ENCODE measurements around the gene FKBP9.

FKBP9 gene

DNA sequence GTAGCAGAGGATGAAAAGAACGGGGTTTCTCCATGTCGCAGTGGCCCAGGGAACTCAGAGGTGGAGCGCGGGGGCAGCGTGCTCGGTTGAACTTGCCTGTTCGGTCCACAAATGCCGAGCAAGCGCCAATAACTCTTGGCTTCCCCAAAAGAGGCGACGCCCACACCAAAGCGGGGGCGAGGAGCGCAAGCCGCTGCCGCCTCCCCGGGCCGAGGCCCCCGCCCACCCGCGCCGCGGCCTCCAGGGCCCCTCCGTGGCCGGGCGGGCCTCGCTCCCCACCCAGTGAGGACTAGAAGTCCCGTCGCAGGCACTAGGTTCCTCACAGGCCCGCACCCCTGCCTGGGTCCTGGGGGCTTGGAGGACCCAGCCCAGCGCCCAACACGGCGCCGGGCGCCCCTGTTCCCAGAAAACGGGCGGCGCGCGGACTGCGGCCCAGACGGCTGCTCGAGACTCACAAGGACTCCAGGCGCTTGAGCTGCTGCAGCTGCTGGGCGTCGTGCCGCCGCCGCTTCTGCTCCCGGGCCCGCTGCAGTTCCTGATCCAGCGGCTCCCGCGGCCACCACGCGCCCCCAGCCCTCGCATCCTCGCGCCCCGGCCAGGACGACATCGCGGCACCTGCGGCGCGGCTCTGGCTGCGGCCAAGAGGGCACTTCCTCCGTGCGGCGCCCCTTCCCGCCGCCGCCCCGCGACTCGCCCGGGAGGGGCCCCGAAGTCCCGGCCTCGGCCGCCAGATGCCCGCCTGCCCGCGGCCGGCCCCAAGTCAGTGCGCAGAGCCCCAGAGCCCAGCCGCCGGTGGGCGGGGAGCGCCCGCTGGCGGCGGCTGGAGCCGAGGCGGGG, 14.6 kb upstream of the FKBP9 start:
- H3K4me1 ChIP-seq (ENCODE audit: control insufficient read depth, insufficient read depth, low read depth, low read length), result no peaks in the 10 kb centered on the region
- H4K8ac ChIP-seq (ENCODE audit: low read length), result peak overlapping the region; percentile 95
- no peak overlapping the region for H3K23ac ChIP-seq (ENCODE audit: low read length in 2 of 2)
- H3K27me3 ChIP-seq (ENCODE audit: control insufficient read depth in 1 of 2, insufficient read depth in 1 of 2, low read length in 2 of 2), result no peaks in the 10 kb centered on the region
- no peaks in the 10 kb centered on the region for H3K36me3 ChIP-seq (ENCODE audit: control insufficient read depth in 1 of 2, insufficient read depth in 2 of 2, low read depth in 1 of 2, low read length in 2 of 2)
- H3K9ac ChIP-seq (ENCODE audit: low read length), result peak overlapping the region; percentile 86
- H3K4me3 ChIP-seq (ENCODE audit: insufficient read depth in 1 of 2, low read depth in 1 of 2, low read length in 2 of 2), result peak overlapping the region; percentile 82 to 86
- peak overlapping the region; percentile 85 for H4K91ac ChIP-seq (ENCODE audit: low read length)
- peak overlapping the region in 1 of 2 experiments; percentile 45 for H2BK12ac ChIP-seq (ENCODE audit: low read length in 2 of 2)
- H2BK120ac ChIP-seq (ENCODE audit: low read depth, low read length), result peak overlapping the region; percentile 85
- H2BK15ac ChIP-seq (ENCODE audit: low read depth, poor library complexity, severe bottlenecking), result peak overlapping the region; percentile 83
- 0% methylated on average over 79 of the region's 95 CpGs for WGBS
- peaks cover under 1% of the 10 kb centered on the region for H3K9me3 ChIP-seq (ENCODE audit: control insufficient read depth, low read length)
- H2AFZ ChIP-seq (ENCODE audit: low read depth, low read length), result peak overlapping the region; percentile 60
- no peak overlapping the region for H2AK5ac ChIP-seq (ENCODE audit: low read length, severe bottlenecking)
- H2BK5ac ChIP-seq (ENCODE audit: low read depth, low read length, poor library complexity, severe bottlenecking), result peak overlapping the region; percentile 39
- DNase-seq, result peak; percentile 81
- peaks cover 10% of the 10 kb centered on the region for H3K79me1 ChIP-seq (replicated peaks; ENCODE audit: low read length, poor library complexity, severe bottlenecking)
- peak overlapping the region; percentile 66 to 80 for H3K14ac ChIP-seq (ENCODE audit: low read length in 2 of 2)
- H3K27ac ChIP-seq (ENCODE audit: low read length, poor library complexity, severe bottlenecking), result peak overlapping the region; percentile 53
- peak overlapping the region; percentile 94 to 98 for H3K18ac ChIP-seq (ENCODE audit: low read depth in 1 of 2, low read length in 2 of 2)
- peak overlapping the region; percentile 81 to 87 for H3K4ac ChIP-seq (ENCODE audit: low read depth in 1 of 2, low read length in 2 of 2)
- H3K4me2 ChIP-seq (ENCODE audit: low read length, poor library complexity, severe bottlenecking), result peak overlapping the region; percentile 60

DNA sequence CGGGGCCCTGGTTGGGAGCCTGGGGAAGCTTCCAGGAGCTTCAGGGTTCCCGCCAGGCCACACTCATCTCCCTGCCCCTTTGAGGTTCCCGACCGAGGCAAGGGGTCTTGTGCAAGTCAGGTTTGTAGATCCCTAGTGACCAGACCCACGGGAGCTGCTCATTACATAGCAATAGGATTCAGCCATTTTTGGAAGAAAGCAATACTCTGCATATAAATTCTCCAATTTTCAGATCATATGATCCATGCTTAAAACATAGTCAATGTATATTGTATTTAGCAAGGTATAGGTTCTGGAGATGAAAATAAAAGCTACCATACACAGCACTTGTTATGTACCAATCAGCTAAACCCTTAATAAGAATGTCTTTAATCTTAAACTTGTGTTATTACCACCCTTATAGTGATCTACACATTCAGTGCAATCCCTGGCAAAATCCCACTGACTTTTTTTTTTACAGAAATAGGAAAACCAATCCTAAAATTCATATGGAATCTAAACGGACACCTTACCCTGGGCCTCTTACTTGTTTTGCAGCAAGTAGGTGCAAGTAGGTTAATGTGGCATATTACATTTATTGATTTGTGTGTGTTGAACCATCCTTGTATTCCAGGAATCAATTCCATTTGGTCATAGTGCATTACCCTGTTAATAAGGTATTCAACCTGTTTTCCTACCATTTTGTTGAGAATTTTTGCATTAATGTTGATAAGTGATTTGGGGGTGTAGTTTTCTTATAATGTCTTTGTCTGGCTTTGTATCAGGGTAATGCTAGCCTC, 13.8 kb upstream of the FKBP9 start:
- H3K4me2 ChIP-seq (ENCODE audit: low read length, poor library complexity, severe bottlenecking), result peak overlapping the region; percentile 60

DNA sequence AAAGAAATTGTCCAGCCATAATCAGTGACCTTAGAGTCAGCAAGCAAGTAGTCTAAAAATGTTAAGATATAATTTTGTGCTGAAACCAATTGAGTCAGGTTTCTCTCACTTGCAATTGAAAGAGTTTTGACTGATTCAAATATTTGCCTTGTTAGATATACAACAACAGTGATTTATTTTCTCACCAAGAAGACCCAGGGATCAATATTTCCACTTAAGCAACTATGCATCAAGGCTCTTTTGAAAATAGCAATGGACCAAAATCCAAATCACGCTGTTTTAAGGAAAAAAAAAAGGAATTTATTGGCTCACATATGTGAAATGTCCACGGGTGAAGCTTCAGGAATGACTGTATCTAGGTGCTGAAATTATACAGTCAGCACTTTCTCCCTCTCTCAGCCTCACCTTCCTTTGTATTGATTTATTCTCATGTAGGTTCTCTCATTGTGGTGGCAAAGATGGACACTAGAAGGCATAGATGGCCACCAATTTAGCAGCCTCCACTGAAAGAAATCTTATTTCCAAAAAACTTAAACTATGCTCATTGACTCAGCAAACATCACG, 9.7 kb upstream of the FKBP9 start:
- Histone ChIP-seq H2BK5ac (ENCODE audit: low read depth, low read length, poor library complexity, severe bottlenecking) (no peak overlapping the region), H3K18ac (ENCODE audit: low read depth in 1 of 2, low read length in 2 of 2) (no peak overlapping the region), H2BK12ac (ENCODE audit: low read length in 2 of 2) (no peak overlapping the region), H4K8ac (ENCODE audit: low read length) (no peak overlapping the region), H2BK15ac (ENCODE audit: low read depth, poor library complexity, severe bottlenecking) (no peak overlapping the region), H2BK120ac (ENCODE audit: low read depth, low read length) (no peak overlapping the region), H2AFZ (ENCODE audit: low read depth, low read length) (no peak overlapping the region), H3K9me3 (ENCODE audit: control insufficient read depth, low read length) (peaks cover 12% of the 10 kb centered on the region), H2AK5ac (ENCODE audit: low read length, severe bottlenecking) (no peak overlapping the region), H3K27me3 (ENCODE audit: control insufficient read depth in 1 of 2, insufficient read depth in 1 of 2, low read length in 2 of 2) (peaks cover 0 to 6% of the 10 kb centered on the region in 2 experiments), H3K23ac (ENCODE audit: low read length in 2 of 2) (no peak overlapping the region), H3K9ac (ENCODE audit: low read length) (no peak overlapping the region), H3K14ac (ENCODE audit: low read length in 2 of 2) (no peak overlapping the region), H3K4me2 (ENCODE audit: low read length, poor library complexity, severe bottlenecking) (no peak overlapping the region), H3K79me1 (replicated peaks; ENCODE audit: low read length, poor library complexity, severe bottlenecking) (no peaks in the 10 kb centered on the region), H3K4ac (ENCODE audit: low read depth in 1 of 2, low read length in 2 of 2) (no peak overlapping the region), H4K91ac (ENCODE audit: low read length) (no peak overlapping the region), H3K27ac (ENCODE audit: low read length, poor library complexity, severe bottlenecking) (no peak overlapping the region), H3K4me3 (ENCODE audit: insufficient read depth in 1 of 2, low read depth in 1 of 2, low read length in 2 of 2) (no peak overlapping the region), H3K4me1 (ENCODE audit: control insufficient read depth, insufficient read depth, low read depth, low read length) (peaks cover 1% of the 10 kb centered on the region), H3K36me3 (ENCODE audit: control insufficient read depth in 1 of 2, insufficient read depth in 2 of 2, low read depth in 1 of 2, low read length in 2 of 2) (no peaks in the 10 kb centered on the region)
- DNase-seq, result no peak
- WGBS, result 43% methylated on average over 1 of the region's 3 CpGs

More for the DNA sequence above, 13.8 kb upstream of the FKBP9 start:
- Histone ChIP-seq H3K4me1 (ENCODE audit: control insufficient read depth, insufficient read depth, low read depth, low read length) (no peaks in the 10 kb centered on the region), H4K8ac (ENCODE audit: low read length) (no peak overlapping the region), H2AFZ (ENCODE audit: low read depth, low read length) (no peak overlapping the region), H4K91ac (ENCODE audit: low read length) (no peak overlapping the region), H2AK5ac (ENCODE audit: low read length, severe bottlenecking) (no peak overlapping the region), H3K4me3 (ENCODE audit: insufficient read depth in 1 of 2, low read depth in 1 of 2, low read length in 2 of 2) (peak overlapping the region in 1 of 2 experiments; percentile 82), H3K9me3 (ENCODE audit: control insufficient read depth, low read length) (peaks cover 8% of the 10 kb centered on the region), H3K27me3 (ENCODE audit: control insufficient read depth in 1 of 2, insufficient read depth in 1 of 2, low read length in 2 of 2) (peaks cover 0 to 6% of the 10 kb centered on the region in 2 experiments), H3K27ac (ENCODE audit: low read length, poor library complexity, severe bottlenecking) (no peak overlapping the region), H3K79me1 (replicated peaks; ENCODE audit: low read length, poor library complexity, severe bottlenecking) (peaks cover 5% of the 10 kb centered on the region), H2BK15ac (ENCODE audit: low read depth, poor library complexity, severe bottlenecking) (no peak overlapping the region), H2BK5ac (ENCODE audit: low read depth, low read length, poor library complexity, severe bottlenecking) (no peak overlapping the region), H3K14ac (ENCODE audit: low read length in 2 of 2) (no peak overlapping the region), H3K18ac (ENCODE audit: low read depth in 1 of 2, low read length in 2 of 2) (no peak overlapping the region), H3K9ac (ENCODE audit: low read length) (peak overlapping the region; percentile 22), H3K4ac (ENCODE audit: low read depth in 1 of 2, low read length in 2 of 2) (no peak overlapping the region), H2BK120ac (ENCODE audit: low read depth, low read length) (no peak overlapping the region), H3K36me3 (ENCODE audit: control insufficient read depth in 1 of 2, insufficient read depth in 2 of 2, low read depth in 1 of 2, low read length in 2 of 2) (no peaks in the 10 kb centered on the region), H2BK12ac (ENCODE audit: low read length in 2 of 2) (no peak overlapping the region), H3K23ac (ENCODE audit: low read length in 2 of 2) (no peak overlapping the region)
- no peak for DNase-seq
- 14% methylated on average over 5 of the region's 6 CpGs for whole genome bisulfite sequencing

DNA sequence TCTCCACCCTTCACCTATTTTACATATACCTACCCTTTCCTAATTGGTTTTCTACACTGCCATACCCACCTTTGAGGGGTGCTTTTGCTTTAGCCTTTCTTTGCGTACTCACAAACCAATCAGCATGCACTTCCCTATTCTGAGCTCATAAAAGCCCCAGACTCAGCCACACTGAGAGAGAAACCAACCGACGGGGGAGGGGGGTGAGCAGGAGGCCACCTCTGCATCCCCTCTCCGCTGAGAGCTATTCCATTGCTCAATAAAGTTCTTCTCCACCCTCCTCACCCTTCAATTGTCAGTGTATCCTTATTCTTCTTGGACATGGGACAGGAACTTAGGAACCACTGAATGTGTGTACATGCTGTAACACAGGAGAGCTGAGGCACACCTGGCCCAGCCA, 9.0 kb upstream of the FKBP9 start:
- no peaks in the 10 kb centered on the region for H3K36me3 ChIP-seq (ENCODE audit: control insufficient read depth in 1 of 2, insufficient read depth in 2 of 2, low read depth in 1 of 2, low read length in 2 of 2)
- H3K27ac ChIP-seq (ENCODE audit: low read length, poor library complexity, severe bottlenecking), result no peak overlapping the region
- H2BK15ac ChIP-seq (ENCODE audit: low read depth, poor library complexity, severe bottlenecking), result no peak overlapping the region
- H4K91ac ChIP-seq (ENCODE audit: low read length), result no peak overlapping the region
- no peak overlapping the region for H2BK120ac ChIP-seq (ENCODE audit: low read depth, low read length)
- H3K4me1 ChIP-seq (ENCODE audit: control insufficient read depth, insufficient read depth, low read depth, low read length), result peaks cover 1% of the 10 kb centered on the region
- peaks cover 12% of the 10 kb centered on the region for H3K9me3 ChIP-seq (ENCODE audit: control insufficient read depth, low read length)
- no peak overlapping the region for H3K4me2 ChIP-seq (ENCODE audit: low read length, poor library complexity, severe bottlenecking)
- peak overlapping the region; percentile 64 for H4K8ac ChIP-seq (ENCODE audit: low read length)
- H3K18ac ChIP-seq (ENCODE audit: low read depth in 1 of 2, low read length in 2 of 2), result peak overlapping the region in 1 of 2 experiments; percentile 72
- no peak overlapping the region for H2AFZ ChIP-seq (ENCODE audit: low read depth, low read length)
- no peak overlapping the region for H2BK12ac ChIP-seq (ENCODE audit: low read length in 2 of 2)
- no peak overlapping the region for H2BK5ac ChIP-seq (ENCODE audit: low read depth, low read length, poor library complexity, severe bottlenecking)
- H3K27me3 ChIP-seq (ENCODE audit: control insufficient read depth in 1 of 2, insufficient read depth in 1 of 2, low read length in 2 of 2), result peaks cover 0 to 6% of the 10 kb centered on the region in 2 experiments
- H3K4me3 ChIP-seq (ENCODE audit: insufficient read depth in 1 of 2, low read depth in 1 of 2, low read length in 2 of 2), result no peak overlapping the region
- WGBS, result 43% methylated on average over 3 of the region's 4 CpGs
- no peak overlapping the region for H2AK5ac ChIP-seq (ENCODE audit: low read length, severe bottlenecking)
- H3K4ac ChIP-seq (ENCODE audit: low read depth in 1 of 2, low read length in 2 of 2), result no peak overlapping the region
- H3K79me1 ChIP-seq (replicated peaks; ENCODE audit: low read length, poor library complexity, severe bottlenecking), result no peaks in the 10 kb centered on the region
- H3K9ac ChIP-seq (ENCODE audit: low read length), result no peak overlapping the region
- no peak overlapping the region for H3K23ac ChIP-seq (ENCODE audit: low read length in 2 of 2)
- peak overlapping the region in 1 of 2 experiments; percentile 83 for H3K14ac ChIP-seq (ENCODE audit: low read length in 2 of 2)
- no peak for DNase-seq

Measured in mesenchymal stem cell (in vitro differentiated cells and primary cell).